ENCODE results near the gene CDK10.

DNA sequence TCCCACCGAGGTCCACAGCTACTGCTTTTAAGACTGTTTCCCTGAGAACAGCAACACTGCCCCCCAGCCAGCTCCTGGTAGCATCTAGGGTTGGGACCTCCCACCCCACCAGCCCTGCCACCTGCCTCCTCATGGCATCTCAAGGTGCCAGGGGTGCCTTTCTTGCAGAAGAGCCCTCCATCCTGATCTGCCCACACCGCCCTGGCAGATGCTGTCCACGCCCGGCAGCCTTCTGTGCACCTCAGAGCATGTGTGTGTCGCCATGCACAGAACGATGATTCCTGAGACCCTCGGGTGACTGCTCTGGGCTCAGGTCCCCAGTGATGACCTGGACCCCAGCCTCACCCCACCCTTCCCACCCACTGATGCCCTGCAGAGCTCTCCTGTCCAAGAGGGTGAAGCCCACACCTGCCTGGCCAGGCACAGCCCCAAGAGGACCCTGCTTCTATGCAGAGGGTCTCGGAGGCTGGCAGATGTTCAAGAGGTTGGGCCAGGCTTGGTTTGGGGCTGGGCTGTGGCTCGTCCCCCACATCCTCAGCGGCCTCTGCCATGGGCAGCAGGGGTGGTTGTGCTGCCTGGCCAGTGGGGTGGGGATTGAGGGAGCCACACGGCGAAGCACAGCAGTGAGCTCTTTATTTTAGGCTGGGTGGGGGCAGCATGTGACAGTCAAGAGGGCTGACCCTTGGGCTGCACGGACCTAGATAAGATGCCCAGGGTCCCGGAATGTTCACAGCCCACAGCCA, 20.2 kb downstream of the CDK10 start:
- TF ChIP-seq POLR2AphosphoS5 (IDR thresholded peaks at IDR 0.05; ENCODE audit: borderline replicate concordance, low read depth, low read length): no peak
- no peak for TF ChIP-seq EZH2 (IDR thresholded peaks at IDR 0.05)
- no peak for TF ChIP-seq FOXP2 (optimal IDR thresholded peaks at IDR 0.05; ENCODE audit: control extremely low read depth, extremely low read length, insufficient read depth)

All from SK-N-MC (cell line).